GM18909 (cell line): Measurements from ENCODE around the gene FOXE1.

Source experiments
- ATAC-seq: cut with Tn5 transposase; IDR thresholded peaks from one replicate; pipeline ENCODE4 v1.9.1; 2021; ENCODE audit warnings: mild to moderate bottlenecking; ENCODE audit not compliant: unreplicated experiment, poor library complexity

The FOXE1 gene

GRCh38 chr9:97860451-97861147 is 7.6 kb downstream of the FOXE1 start:
- no peak for ATAC-seq

GRCh38 chr9:97861148-97861475 is 8.1 kb downstream of the FOXE1 start:
- no peak for ATAC-seq

GRCh38 chr9:97863314-97863713 is 10.3 kb downstream of the FOXE1 start:
- ATAC-seq: no peak

- no peak for ATAC-seq
Observed at GRCh38 chr9:97864396-97864795, 11.4 kb downstream of the FOXE1 start.

- no peak for ATAC-seq
Observed at GRCh38 chr9:97866300-97866699, 13.3 kb downstream of the FOXE1 start.

GRCh38 chr9:97866848-97867247 is 13.8 kb downstream of the FOXE1 start:
- no peak for ATAC-seq

- no peak for ATAC-seq
Observed at GRCh38 chr9:97868859-97869258, 15.8 kb downstream of the FOXE1 start.

GRCh38 chr9:97873425-97873824 is 20.4 kb downstream of the FOXE1 start:
- ATAC-seq: no peak

- ATAC-seq: no peak
Observed at GRCh38 chr9:97873882-97874281, 20.9 kb downstream of the FOXE1 start.

- ATAC-seq: no peak
Observed at GRCh38 chr9:97874624-97875023, 21.6 kb downstream of the FOXE1 start.

GRCh38 chr9:97875111-97875510 is 22.1 kb downstream of the FOXE1 start:
- no peak for ATAC-seq

- ATAC-seq: no peak
Observed at GRCh38 chr9:97876061-97876460, 23.0 kb downstream of the FOXE1 start.

GRCh38 chr9:97880336-97880735 is 27.3 kb downstream of the FOXE1 start:
- no peak for ATAC-seq

GRCh38 chr9:97889941-97890887 is 37.2 kb downstream of the FOXE1 start:
- no peak for ATAC-seq

GRCh38 chr9:97891736-97892135 is 38.7 kb downstream of the FOXE1 start:
- ATAC-seq: no peak

GRCh38 chr9:97892421-97892820 is 39.4 kb downstream of the FOXE1 start:
- no peak for ATAC-seq

GRCh38 chr9:97895211-97895610 is 42.2 kb downstream of the FOXE1 start:
- no peak for ATAC-seq

GRCh38 chr9:97895695-97896332 is 42.8 kb downstream of the FOXE1 start:
- ATAC-seq: no peak

- no peak for ATAC-seq
Observed at GRCh38 chr9:97900103-97900737, 47.2 kb downstream of the FOXE1 start.

- ATAC-seq: no peak
Observed at GRCh38 chr9:97900738-97901565, 47.9 kb downstream of the FOXE1 start.
